Kidney (tissue), 14 donors: ENCODE data around the gene RIOK1. TPM values are rescaled to one million over a fixed set of nuclear protein-coding genes. Genes with fewer than 3 reads are reported as not detected.

Experiments
- DNase-seq, 5 donors: peaks; one replicate each; pipeline ENCODE4 v3.0.0-alpha.2; 2013 to 2020
- FAIRE-seq: peaks from 2 replicates; lab custom pipeline; 2012; peaks lifted over from hg19 to GRCh38; lab: Jason Lieb, UNC
- H3K27ac ChIP-seq, 2 donors: one replicate each; pipeline ENCODE4 v1.7.0; 2013; ENCODE audit warnings: low read depth in 2 of 2, low read length in 2 of 2, inconsistent platforms in 1 of 2
- H3K27me3 ChIP-seq: one replicate; pipeline ENCODE4 v1.7.1; 2013; ENCODE audit warnings: low read length, inconsistent platforms; ENCODE audit not compliant: control insufficient read depth, insufficient read depth
- H3K36me3 ChIP-seq, 3 donors: one replicate each; pipeline versions ENCODE4 v1.7.0 to v1.7.1; 2013; ENCODE audit warnings: low read length in 3 of 3, control low read depth in 1 of 3, inconsistent platforms in 1 of 3; ENCODE audit not compliant: insufficient read depth in 3 of 3, control insufficient read depth in 2 of 3
- H3K4me1 ChIP-seq, 3 donors: one replicate each; pipeline versions ENCODE4 v1.7.0 to v1.7.1; 2013; ENCODE audit warnings: low read length in 3 of 3, inconsistent platforms in 1 of 3, low read depth in 1 of 3; ENCODE audit not compliant: control insufficient read depth in 2 of 3, insufficient read depth in 2 of 3
- H3K4me3 ChIP-seq, 3 donors: one replicate each; pipeline versions ENCODE4 v1.7.0 to v1.8.1; 2013; ENCODE audit warnings: low read length in 3 of 3, control low read depth in 1 of 3, inconsistent platforms in 1 of 3
- H3K9ac ChIP-seq, 3 donors: one replicate each; pipeline versions ENCODE4 v1.7.0 to v1.7.1; 2013; ENCODE audit warnings: low read length in 3 of 3, control low read depth in 1 of 3, inconsistent platforms in 1 of 3
- H3K9me3 ChIP-seq, 3 donors: one replicate each; pipeline versions ENCODE4 v1.7.0 to v1.7.1; 2013; ENCODE audit warnings: low read length in 3 of 3, control low read depth in 1 of 3, inconsistent platforms in 1 of 3; ENCODE audit not compliant: control insufficient read depth in 2 of 3, insufficient read depth in 1 of 3
- CTCF ChIP-seq: IDR thresholded peaks from 3 replicates; pipeline ENCODE4 v1.5.1; 2012; ENCODE audit warnings: mild to moderate bottlenecking, moderate library complexity, borderline replicate concordance; ENCODE audit not compliant: insufficient read depth; ENCODE audit errors: extremely low read depth
- intact Hi-C: fragments of 100-400 bp; cut with DNase I; formaldehyde crosslinking; loops from one replicate; pipeline ENCODE4 v1.11.1; 2022
- polyA plus RNA-seq: library from polyadenylated mRNA; stranded (reverse); fragments of 350-450 nt; fragmentation: Illumina TruSeq; extraction: RNeasy Lipid Tissue Mini Kit (QIAGEN cat#74804); gene quantifications from one replicate; pipeline ENCODE4 v1.2.3, GENCODE V29; 2014; ENCODE audit warnings: low read depth, low replicate concordance; ENCODE audit not compliant: insufficient read depth
- total RNA-seq: library from RNA; stranded (reverse); fragmentation: NEBNext Ultra II Directional; extraction: Animal tissue kit (Norgen Biotek cat#: 25700); gene quantifications from one replicate; pipeline ENCODE4 v1.2.1, GENCODE V29; 2021
- donor health status: control.
- donor health status: control.
- donor health status: control.
- donor health status: control.
- donor health status: control.
- donor health status: DM: yes; HTN: yes; CAD: no.
- donor health status: Normal renal cell carcinoma (clear cell type).

Gene RIOK1
- total and polyA plus RNA-seq, 2 donors from 2014 or later, result 8.5 to 19.8 TPM

- peaks cover 0 to 12% (median 11%) of the 10 kb centered on the region in 3 donors for H3K4me1 ChIP-seq
- H3K27me3 ChIP-seq, result no peaks in the 10 kb centered on the region
- H3K9me3 ChIP-seq, result no peaks in the 10 kb centered on the region
- no peak for FAIRE-seq
- TF ChIP-seq CTCF, result no peak
- no peak for DNase-seq
- no peak overlapping the region for H3K27ac ChIP-seq
- intact Hi-C loops, result no loop called here
- H3K9ac ChIP-seq, result no peak overlapping the region
- peak overlapping the region in 1 of 3 donors; percentile 87 for H3K4me3 ChIP-seq
- peaks cover 3 to 13% (median 3%) of the 10 kb centered on the region in 3 donors for H3K36me3 ChIP-seq
Observed at GRCh38 chr6:7391151-7391550, 1.5 kb downstream of the RIOK1 start.

GRCh38 chr6:7392402-7392801 is 2.8 kb downstream of the RIOK1 start:
- intact Hi-C loops, result no loop called here
- no peaks in the 10 kb centered on the region for H3K27me3 ChIP-seq
- DNase-seq (no peak), FAIRE-seq (no peak)
- no peak for TF ChIP-seq CTCF
- peaks cover 0 to 12% (median 11%) of the 10 kb centered on the region in 3 donors for H3K4me1 ChIP-seq
- H3K4me3 ChIP-seq, result no peak overlapping the region
- no peak overlapping the region for H3K27ac ChIP-seq
- H3K36me3 ChIP-seq, result peaks cover 3 to 18% (median 3%) of the 10 kb centered on the region in 3 donors
- H3K9ac ChIP-seq, result no peak overlapping the region
- H3K9me3 ChIP-seq, result no peaks in the 10 kb centered on the region

- DNase-seq (peak in 1 of 5 donors; percentile 34), FAIRE-seq (no peak)
- no peak overlapping the region for H3K9ac ChIP-seq
- intact Hi-C loops, result no loop called here
- TF ChIP-seq CTCF, result no peak
- no peaks in the 10 kb centered on the region for H3K27me3 ChIP-seq
- no peak overlapping the region for H3K4me3 ChIP-seq
- H3K4me1 ChIP-seq, result no peaks in the 10 kb centered on the region
- no peaks in the 10 kb centered on the region for H3K9me3 ChIP-seq
- H3K27ac ChIP-seq, result no peak overlapping the region
- peaks cover 0 to 28% (median 20%) of the 10 kb centered on the region in 3 donors for H3K36me3 ChIP-seq
Observed at GRCh38 chr6:7401075-7401474, 11.5 kb downstream of the RIOK1 start.

DNA sequence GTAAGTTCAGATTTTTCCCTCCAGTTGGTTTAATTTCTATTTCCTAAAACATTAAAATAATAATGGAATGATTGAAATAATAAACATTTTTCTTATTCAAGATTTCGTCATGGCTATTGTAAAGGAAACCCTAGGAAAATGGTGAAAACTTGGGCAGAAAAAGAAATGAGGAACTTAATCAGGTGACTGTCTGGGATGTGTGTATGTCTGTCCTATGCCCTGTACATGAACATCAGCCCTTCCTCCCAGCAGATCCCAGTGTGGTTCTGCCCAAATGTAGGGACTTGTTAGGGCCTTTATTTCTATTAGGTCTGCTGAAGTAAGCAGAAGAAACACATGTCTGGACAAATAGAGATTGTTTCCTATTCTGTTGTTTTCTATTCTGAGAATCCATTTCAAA is 13.1 kb downstream of the RIOK1 start:
- H3K4me1 ChIP-seq, result no peaks in the 10 kb centered on the region
- DNase-seq, result no peak
- peaks cover 3 to 33% (median 24%) of the 10 kb centered on the region in 3 donors for H3K36me3 ChIP-seq
- no peaks in the 10 kb centered on the region for H3K9me3 ChIP-seq
- no peak for FAIRE-seq
- H3K9ac ChIP-seq, result no peak overlapping the region
- intact Hi-C loops, result no loop called here
- H3K27ac ChIP-seq, result no peak overlapping the region
- no peak overlapping the region for H3K4me3 ChIP-seq
- H3K27me3 ChIP-seq, result no peaks in the 10 kb centered on the region
- TF ChIP-seq CTCF, result no peak
